NOMO-1 treated with dmso at 0.1 percent for 144 hours (cell line): ENCODE data around the gene TBC1D4.
"Not testable (repeated sequence)": the region's sequence is repeated elsewhere in the genome, so short reads cannot be mapped to it uniquely, and the experiment has no call there.

Experiments used
- DNase-seq: peaks from one replicate; lab custom pipeline; 2025; ENCODE audit not compliant: unreplicated experiment; lab: John Stamatoyannopoulos, UW

Gene TBC1D4

GRCh38 chr13:75296641-75297040 is 185.3 kb downstream of the TBC1D4 start:
- DNase-seq: no peak

GRCh38 chr13:75295201-75295600 is 186.8 kb downstream of the TBC1D4 start:
- DNase-seq: no peak

- DNase-seq: no peak
Observed at GRCh38 chr13:75294110-75294509, 187.9 kb downstream of the TBC1D4 start.

GRCh38 chr13:75285310-75285709 is 196.7 kb downstream of the TBC1D4 start:
- DNase-seq: no peak

DNA sequence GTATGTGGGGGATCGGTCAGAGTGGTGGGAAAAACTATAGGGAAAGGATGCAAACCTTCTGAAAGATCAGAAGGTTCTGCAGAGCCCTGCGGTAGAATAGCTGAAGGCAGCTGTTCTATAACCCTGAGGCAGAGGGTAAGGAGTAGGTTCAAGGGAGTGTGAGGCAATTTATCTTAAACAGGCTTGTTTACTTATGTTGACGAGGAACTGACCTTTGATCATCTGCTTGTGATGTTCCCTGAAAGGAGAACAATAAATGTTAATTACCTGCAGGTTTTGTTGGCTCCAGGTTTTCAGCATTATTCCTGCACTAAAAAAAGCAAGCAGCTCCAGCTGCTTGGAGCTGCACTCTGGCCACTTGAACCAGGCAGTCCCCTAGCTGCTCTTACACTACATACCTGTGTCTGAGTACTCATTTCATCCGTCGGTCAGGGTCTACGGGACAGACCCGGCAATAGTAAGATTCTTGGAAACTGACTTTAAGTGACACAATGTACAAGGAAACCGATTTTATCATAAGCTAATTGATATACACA is 202.1 kb downstream of the TBC1D4 start:
- DNase-seq: no peak

GRCh38 chr13:75273695-75274094 is 208.3 kb downstream of the TBC1D4 start:
- DNase-seq: not testable (repeated sequence)

DNA sequence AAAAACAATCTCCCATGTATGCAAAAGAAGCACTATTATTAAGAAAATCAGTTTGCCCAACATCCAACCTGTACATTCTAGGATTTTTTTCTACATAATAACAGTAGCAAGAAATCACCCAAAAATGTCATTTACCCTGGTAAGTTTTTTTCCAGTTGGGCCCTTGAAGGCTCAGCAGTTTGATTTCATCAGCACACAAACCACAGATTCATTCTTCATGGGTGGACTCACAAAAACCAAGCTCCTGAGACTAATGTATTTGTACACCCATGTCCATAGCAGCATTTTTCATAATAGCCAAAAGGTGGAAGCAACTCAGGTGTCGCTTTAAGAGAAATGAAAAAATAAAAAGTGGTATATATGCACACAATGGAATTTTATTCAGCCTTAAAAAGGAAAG is 210.1 kb downstream of the TBC1D4 start:
- DNase-seq: no peak

- DNase-seq: not testable (repeated sequence)
Observed at GRCh38 chr13:75268481-75268880, 213.5 kb downstream of the TBC1D4 start.

GRCh38 chr13:75264611-75265010 is 217.4 kb downstream of the TBC1D4 start:
- no peak for DNase-seq

GRCh38 chr13:75263741-75264407 is 218.1 kb downstream of the TBC1D4 start:
- DNase-seq: no peak

- no peak for DNase-seq
Observed at GRCh38 chr13:75258159-75258782, 223.7 kb downstream of the TBC1D4 start.

GRCh38 chr13:75256922-75257321 is 225.0 kb downstream of the TBC1D4 start:
- DNase-seq: no peak

DNA sequence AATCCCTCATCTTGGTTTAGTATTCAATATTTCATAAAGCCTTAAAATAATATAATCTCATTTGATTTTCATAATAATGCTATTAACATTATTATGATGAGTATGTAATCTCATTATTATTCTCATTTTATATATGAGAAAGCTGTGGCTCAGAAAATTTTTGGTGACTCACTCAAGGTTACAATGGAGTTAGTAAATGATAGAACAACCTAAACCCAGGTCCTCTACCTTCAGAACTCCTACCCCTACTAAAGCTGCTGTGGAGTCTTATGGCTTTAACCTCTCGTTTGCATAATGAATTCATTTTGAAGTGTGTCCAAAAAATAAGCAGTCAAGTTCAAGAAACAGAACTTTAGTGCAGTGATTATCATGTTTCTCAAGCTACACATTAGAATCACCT is 226.3 kb downstream of the TBC1D4 start:
- no peak for DNase-seq

- DNase-seq: no peak
Observed at GRCh38 chr13:75255147-75255546, 226.8 kb downstream of the TBC1D4 start.

DNA sequence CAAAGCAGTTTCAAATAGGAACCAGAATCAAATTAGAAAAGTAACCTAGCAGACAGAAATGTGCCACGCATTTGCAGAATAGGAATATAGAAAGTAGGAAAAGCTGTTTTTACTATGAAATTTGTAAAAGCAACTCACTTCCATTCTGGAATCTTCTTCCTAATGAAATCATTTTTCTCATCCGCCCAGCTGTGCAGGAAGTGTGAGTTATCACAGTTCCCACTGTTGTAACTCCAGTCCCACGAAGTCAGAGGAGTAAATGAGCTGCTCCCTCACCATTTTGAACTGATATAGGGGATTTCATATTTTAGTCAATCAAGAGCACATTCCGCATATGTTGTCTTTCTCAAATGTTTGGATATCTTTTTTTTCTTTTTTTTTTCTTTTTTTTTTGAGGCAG is 230.8 kb downstream of the TBC1D4 start:
- DNase-seq: no peak

DNA sequence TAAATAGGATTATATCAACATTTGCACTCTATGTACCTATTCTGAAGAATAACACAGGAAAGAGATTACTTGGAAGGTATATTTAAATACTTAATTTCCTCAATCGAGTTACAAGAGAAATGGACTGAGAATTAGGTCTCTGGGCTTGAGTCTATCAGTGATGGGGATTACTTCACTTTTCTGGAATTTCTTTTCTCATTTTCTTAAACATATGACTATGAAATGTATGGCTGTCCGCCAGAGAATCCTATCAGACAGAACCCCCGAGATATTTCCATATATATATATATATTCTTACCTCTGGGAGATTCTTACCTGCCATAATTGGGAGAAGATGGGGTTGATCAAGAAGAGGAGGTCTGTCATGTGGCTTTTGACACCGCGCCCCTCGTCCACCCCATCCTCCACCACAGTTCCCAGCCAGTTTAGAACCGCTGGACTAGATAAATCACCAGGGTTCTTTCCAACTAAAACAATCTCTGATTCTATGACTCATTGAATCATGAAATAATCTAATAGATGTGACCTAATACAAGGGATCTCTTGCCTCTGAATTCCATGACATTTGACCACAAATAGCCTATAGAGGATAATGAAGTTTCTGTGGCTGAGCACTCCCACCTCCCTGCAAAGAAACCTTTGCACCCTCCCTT is 231.3 kb downstream of the TBC1D4 start:
- DNase-seq: no peak

DNA sequence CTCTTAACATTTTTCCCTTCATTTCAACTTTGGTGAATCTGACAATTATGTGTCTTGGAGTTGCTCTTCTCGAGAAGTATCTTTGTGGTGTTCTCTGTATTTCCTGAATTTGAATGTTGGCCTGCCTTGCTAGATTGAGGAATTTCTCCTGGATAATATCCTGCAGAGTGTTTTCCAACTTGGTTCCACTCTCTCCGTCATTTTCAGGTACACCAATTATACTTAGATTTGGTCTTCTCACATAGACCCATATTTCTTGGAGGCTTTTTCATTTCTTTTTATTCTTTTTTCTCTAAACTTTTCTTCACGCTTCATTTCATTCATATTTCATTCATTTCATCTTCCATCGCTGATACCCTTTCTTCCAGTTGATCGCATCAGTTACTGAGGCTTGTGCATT is 236.4 kb downstream of the TBC1D4 start:
- DNase-seq: not testable (repeated sequence)

GRCh38 chr13:75240240-75240639 is 241.7 kb downstream of the TBC1D4 start:
- not testable (repeated sequence) for DNase-seq

GRCh38 chr13:75236774-75237173 is 245.2 kb downstream of the TBC1D4 start:
- no peak for DNase-seq
